AG04449 (cell line): ENCODE data around the gene RPS18.
A peak's percentile ranks its signal among the peaks of the same experiment; 100 is the strongest.

Experiments used
- CTCF ChIA-PET: fragments of 350-600 bp; formaldehyde crosslinking; extraction: SDS; loops from one replicate; lab custom pipeline; 2021; ENCODE audit warnings: antibody characterized with exemption; lab: Yijun Ruan, JAX
- POLR2A ChIA-PET: fragments of 400-600, 350-600 bp; formaldehyde crosslinking; extraction: SDS; loops from one replicate; lab custom pipeline; 2020; ENCODE audit warnings: antibody characterized with exemption, inconsistent platforms; lab: Yijun Ruan, JAX
- DNase-seq: peaks from one replicate; pipeline ENCODE4 v3.0.0-alpha.2; 2010; ENCODE audit warnings: low read depth, low spot score
- H3K4me3 ChIP-seq: 2 replicates; pipeline ENCODE4 v1.5.1; 2011; ENCODE audit warnings: low read depth, mild to moderate bottlenecking, control low read depth, low read length
- TF ChIP-seq, protein P1 (sequence below): IDR thresholded peaks from one replicate; pipeline ENCODE4 v1.5.1; 2011; ENCODE audit warnings: mild to moderate bottlenecking, moderate library complexity, low read length, control low read depth, inconsistent platforms; ENCODE audit not compliant: insufficient read depth; ENCODE audit errors: missing control alignments

RPS18 gene

DNA sequence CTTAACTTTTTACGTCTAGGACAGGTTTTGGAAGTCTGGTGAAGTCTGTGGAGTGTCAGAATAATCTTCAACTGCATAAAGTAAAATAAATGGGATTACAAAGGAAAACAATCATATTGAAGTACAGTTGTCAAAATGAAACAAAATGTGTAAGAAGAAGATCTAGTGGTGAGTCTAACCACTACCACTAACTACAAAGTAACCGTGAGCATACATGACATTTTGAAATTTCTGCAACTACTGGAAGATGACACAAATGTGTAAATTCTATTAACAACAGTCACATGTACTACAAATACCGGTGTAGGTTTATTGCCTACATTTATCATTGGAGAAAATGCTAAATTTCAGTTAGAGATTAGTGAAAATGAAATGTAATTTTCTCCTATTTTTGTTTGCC, 29.9 kb upstream of the RPS18 start:
- H3K4me3 ChIP-seq = no peak overlapping the region
- no peak for DNase-seq
- ChIA-PET POLR2A (no interaction called here), CTCF (no interaction called here)
- TF ChIP-seq, protein P1, sequence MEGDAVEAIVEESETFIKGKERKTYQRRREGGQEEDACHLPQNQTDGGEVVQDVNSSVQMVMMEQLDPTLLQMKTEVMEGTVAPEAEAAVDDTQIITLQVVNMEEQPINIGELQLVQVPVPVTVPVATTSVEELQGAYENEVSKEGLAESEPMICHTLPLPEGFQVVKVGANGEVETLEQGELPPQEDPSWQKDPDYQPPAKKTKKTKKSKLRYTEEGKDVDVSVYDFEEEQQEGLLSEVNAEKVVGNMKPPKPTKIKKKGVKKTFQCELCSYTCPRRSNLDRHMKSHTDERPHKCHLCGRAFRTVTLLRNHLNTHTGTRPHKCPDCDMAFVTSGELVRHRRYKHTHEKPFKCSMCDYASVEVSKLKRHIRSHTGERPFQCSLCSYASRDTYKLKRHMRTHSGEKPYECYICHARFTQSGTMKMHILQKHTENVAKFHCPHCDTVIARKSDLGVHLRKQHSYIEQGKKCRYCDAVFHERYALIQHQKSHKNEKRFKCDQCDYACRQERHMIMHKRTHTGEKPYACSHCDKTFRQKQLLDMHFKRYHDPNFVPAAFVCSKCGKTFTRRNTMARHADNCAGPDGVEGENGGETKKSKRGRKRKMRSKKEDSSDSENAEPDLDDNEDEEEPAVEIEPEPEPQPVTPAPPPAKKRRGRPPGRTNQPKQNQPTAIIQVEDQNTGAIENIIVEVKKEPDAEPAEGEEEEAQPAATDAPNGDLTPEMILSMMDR = no peak

DNA sequence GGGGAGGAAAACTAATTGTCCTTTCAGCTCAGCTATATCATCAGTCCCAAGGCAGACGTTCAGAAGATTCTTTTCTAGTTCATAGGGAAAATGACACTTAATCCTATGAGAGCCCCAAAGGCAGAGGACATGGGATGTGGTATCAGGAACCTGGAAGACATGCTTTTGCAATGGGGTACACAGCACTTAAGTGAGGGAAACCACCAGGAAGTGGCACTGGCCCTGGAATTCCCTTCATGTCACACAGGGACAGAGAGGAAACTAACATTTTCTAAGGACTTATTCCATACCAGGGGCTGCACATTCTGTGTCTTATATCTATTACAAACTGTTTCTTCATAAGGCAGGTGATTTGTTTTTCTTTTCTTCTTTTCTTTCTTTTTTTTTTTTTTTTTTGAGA, 28.4 kb upstream of the RPS18 start:
- TF ChIP-seq, protein P1 = no peak
- DNase-seq = no peak
- ChIA-PET CTCF (interaction anchor here (1.1 to 3.4 kb wide), 2 partner anchors 8 to 229 kb away, joined by 4 to 9 read pairs; no protein-coding TSS in a partner anchor), POLR2A (no interaction called here)
- no peak overlapping the region for H3K4me3 ChIP-seq

DNA sequence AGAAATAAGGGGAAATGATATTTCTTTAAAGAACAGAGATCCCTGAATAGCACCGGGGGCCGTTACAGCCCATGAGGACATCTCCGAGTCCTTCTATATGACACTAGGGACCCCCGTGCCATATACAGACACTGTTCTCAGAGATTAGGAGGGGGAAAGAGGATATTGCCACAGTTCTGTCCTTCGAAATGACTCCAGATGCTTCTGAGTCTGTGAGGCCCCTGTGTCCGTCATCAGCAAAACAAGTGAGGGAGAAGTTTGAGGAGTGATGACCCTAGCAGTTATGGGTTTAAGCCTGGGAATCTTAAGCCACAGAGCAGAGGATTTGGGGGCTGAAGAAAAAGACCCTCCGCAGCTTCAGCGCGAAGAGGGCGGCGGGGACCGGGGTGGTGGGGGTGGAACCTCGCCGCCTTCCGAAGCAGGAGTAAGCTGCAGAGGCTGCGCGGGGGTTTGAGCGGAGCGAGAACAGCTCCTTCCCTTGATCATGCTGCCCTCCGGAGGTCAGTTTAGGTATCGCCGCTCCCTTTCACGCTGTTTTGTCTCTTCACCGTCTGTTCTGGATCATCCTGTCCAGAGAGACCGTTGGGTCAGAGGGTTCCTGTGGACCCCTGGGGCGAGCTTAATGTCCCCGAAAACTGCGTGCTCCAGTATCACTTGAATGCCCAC, 23.8 kb upstream of the RPS18 start:
- POLR2A ChIA-PET = interaction anchor here (0.5 to 6.2 kb wide), 9 partner anchors 12 to 277 kb away, joined by 3 to 70 read pairs (median 6); partner anchors contain the start of genes B3GALT4, RING1, RPS18 and VPS52
- TF ChIP-seq, protein P1 = peak; percentile 90
- H3K4me3 ChIP-seq = peak overlapping the region; percentile 54

DNA sequence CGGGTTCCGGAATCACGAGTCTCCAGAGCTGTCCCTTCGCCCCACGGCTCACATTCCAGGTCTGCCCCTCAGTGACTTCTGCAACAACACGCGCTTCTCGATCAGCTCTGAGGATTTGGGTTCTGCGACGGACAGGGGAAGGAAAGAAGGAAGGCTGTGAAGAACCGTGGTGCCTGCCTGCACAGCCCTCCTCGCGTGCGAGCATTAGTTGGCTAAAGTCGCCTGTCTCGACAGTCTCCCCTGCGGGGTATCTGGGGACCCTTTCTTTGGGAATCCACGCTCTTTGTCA, 23.3 kb upstream of the RPS18 start:
- CTCF ChIA-PET = interaction anchor here (0.7 to 5.9 kb wide), 61 partner anchors 9 to 393 kb away, joined by 3 to 96 read pairs (median 5); partner anchors contain the start of genes B3GALT4, HSD17B8, ITPR3 and PFDN6
- peak overlapping the region; percentile 54 for H3K4me3 ChIP-seq
- POLR2A ChIA-PET = interaction anchor here (0.7 to 6.2 kb wide), 7 partner anchors 23 to 277 kb away, joined by 3 to 70 read pairs (median 7); partner anchors contain the start of genes B3GALT4, RING1, RPS18 and VPS52
- DNase-seq = no peak
- TF ChIP-seq, protein P1 = no peak

More for the DNA sequence above, 23.8 kb upstream of the RPS18 start:
- CTCF ChIA-PET = interaction anchor here (0.6 to 5.9 kb wide), 69 partner anchors 9 to 410 kb away, joined by 3 to 96 read pairs (median 5); partner anchors contain the start of genes B3GALT4, COL11A2, HSD17B8 and ITPR3
- no peak for DNase-seq

DNA sequence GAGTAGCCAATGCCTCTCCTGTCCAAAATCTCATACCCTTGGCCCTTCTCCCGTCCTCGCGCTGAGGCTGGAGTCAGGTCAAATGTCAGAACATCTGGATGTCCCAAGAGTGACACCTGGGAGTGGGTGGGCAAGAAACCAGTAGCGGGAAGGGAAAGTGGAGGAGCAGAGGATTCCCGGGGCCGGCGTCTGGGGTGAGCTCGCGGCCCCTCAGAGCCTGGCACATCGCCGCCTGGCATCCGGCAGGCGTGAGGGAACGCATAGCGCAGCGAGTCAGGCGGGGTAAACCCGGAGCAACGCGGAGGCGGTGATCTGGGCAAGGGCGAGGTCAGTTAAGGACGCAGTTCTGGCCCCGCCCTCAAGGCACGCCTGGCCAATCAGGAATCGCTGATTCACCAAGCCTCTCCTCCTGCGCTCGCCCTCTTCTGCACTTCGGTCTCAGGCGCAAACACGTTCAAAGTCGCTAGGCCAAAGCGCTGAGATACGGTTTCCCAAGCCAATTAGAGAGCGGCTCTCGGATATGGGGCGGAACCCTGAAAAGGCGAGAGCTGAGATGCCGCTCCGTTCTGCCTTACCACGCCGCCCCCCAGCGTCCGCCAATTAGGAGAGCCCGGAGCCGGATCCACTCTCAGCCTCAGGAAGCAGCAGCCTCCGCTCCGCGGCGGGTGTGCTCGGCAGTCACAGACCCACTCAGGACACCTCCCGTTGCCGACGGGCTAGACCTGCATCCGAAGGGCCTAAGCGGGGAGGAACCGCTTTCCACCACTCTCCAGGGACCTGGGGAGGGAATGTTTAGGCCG, 22.7 kb upstream of the RPS18 start:
- TF ChIP-seq, protein P1 = peak; percentile 29
- ChIA-PET POLR2A (interaction anchor here (1.0 to 6.2 kb wide), 10 partner anchors 11 to 278 kb away, joined by 4 to 70 read pairs (median 11); partner anchors contain the start of genes B3GALT4, HSD17B8, RING1 and RPS18), CTCF (interaction anchor here (0.7 to 5.9 kb wide), 59 partner anchors 10 to 388 kb away, joined by 3 to 96 read pairs (median 5); partner anchors contain the start of genes B3GALT4, HSD17B8, ITPR3 and RING1)
- H3K4me3 ChIP-seq = peak overlapping the region; percentile 81
- DNase-seq = peak; percentile 95
